HUES64 (cell line): Measurements from ENCODE around the gene PCDH15.

Experiments
- H3K27ac ChIP-seq: 2 replicates; pipeline ENCODE4 v1.7.0; 2013; ENCODE audit warnings: low read depth, low read length, inconsistent platforms
- H3K27me3 ChIP-seq: 2 replicates; pipeline ENCODE4 v1.6.1; 2013; ENCODE audit warnings: mild to moderate bottlenecking, low read length; ENCODE audit not compliant: insufficient read depth
- H3K36me3 ChIP-seq: 2 replicates; pipeline ENCODE4 v1.6.1; 2013; ENCODE audit warnings: mild to moderate bottlenecking, low read length; ENCODE audit not compliant: insufficient read depth
- H3K4me1 ChIP-seq: 2 replicates; pipeline ENCODE4 v1.6.1; 2013; ENCODE audit warnings: mild to moderate bottlenecking, low read length, moderate library complexity; ENCODE audit not compliant: insufficient read depth
- H3K4me3 ChIP-seq: 2 replicates; pipeline ENCODE4 v1.5.1; 2013; ENCODE audit warnings: mild to moderate bottlenecking, low read length, moderate library complexity
- H3K9ac ChIP-seq: 2 replicates; pipeline ENCODE4 v1.6.1; 2013; ENCODE audit warnings: mild to moderate bottlenecking, low read depth, low read length
- H3K9me3 ChIP-seq: 2 replicates; pipeline ENCODE4 v1.6.1; 2013; ENCODE audit warnings: low read depth, low read length; ENCODE audit not compliant: insufficient read depth
- WGBS: fragments of 150-250, 120-280 bp; methylation state at CpG from one replicate; pipeline ENCODE4 v1.1.7; 2013; ENCODE audit warnings: missing lambda C conversion rate; 5-methylcytosine and 5-hydroxymethylcytosine counted together

The PCDH15 gene

GRCh38 chr10:54708021-54708420 is 93.0 kb downstream of the PCDH15 start:
- Histone ChIP-seq H3K4me1 (no peaks in the 10 kb centered on the region), H3K27ac (no peak overlapping the region), H3K36me3 (no peaks in the 10 kb centered on the region), H3K4me3 (no peak overlapping the region), H3K27me3 (no peaks in the 10 kb centered on the region), H3K9me3 (no peaks in the 10 kb centered on the region), H3K9ac (no peak overlapping the region)
- WGBS, result 94% methylated on average over 2 of the region's 2 CpGs

DNA sequence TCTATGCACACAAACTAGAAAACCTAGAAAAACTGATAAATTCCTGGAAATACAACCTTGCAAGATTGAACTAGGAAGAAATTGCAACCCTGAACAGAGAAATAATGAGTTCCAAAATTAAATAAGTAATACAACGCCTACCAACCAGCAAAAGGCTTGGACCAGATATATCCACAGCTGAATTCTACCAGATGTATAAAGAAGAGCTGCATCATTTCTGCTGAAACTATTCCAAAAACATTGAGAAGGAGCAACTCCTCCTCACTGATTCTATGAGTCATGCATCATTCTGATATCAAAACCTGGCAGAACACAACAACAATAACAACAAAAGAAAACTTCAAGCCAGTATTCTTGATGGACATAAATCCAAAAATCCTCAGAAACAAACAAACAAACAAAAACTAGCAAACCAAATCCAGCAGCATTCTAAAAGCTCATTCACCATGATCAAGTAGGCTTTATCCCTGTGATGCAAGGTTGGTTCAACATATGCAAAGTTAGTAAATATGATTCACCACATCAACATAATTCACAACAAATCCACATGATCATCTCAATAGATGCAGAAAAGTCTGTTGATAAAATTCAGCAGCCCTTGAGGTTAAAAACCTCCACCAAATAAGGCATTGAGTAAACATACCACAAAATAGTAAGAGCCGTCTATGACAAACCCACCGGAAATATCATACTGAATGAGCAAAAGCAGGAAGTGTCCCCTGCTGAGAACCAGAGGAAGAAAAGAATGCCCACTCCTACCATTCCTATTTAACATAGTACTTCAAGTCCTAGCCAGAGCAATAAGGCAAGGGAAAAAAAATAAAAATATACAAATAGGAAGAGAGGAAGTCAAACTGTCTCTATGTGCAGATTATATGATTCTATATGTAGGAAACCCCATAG is 98.2 kb downstream of the PCDH15 start:
- H3K27ac ChIP-seq, result no peak overlapping the region
- no peaks in the 10 kb centered on the region for H3K9me3 ChIP-seq
- H3K4me1 ChIP-seq, result no peaks in the 10 kb centered on the region
- no peaks in the 10 kb centered on the region for H3K36me3 ChIP-seq
- H3K9ac ChIP-seq, result no peak overlapping the region
- no peak overlapping the region for H3K4me3 ChIP-seq
- 99% methylated on average over 3 of the region's 3 CpGs for WGBS
- no peaks in the 10 kb centered on the region for H3K27me3 ChIP-seq

DNA sequence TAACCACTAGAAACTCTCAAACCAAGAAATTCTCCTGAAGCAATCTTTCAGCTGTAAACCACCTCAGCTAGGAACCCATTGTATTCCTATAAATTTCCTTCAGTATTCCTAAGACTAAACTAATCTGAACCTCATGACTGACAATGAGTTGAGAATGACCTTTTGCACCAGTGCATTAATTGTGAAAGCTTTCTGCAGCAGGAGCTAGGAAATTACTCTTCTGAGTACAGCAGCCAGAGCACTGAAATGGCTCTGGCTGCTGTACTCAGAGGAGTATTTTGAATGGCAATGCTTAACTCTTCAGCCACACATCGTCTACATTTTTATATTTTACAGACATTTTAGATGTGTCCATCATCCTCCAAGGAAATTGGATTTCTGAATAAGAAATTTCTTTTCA is 109.7 kb downstream of the PCDH15 start:
- no peaks in the 10 kb centered on the region for H3K9me3 ChIP-seq
- no peak overlapping the region for H3K27ac ChIP-seq
- no peak overlapping the region for H3K4me3 ChIP-seq
- no peaks in the 10 kb centered on the region for H3K27me3 ChIP-seq
- 100% methylated on average over 1 of the region's 1 CpG for WGBS
- peaks cover 6% of the 10 kb centered on the region; the same call in 1 of the 2 replicates for H3K4me1 ChIP-seq
- H3K36me3 ChIP-seq, result no peaks in the 10 kb centered on the region
- H3K9ac ChIP-seq, result no peak overlapping the region

DNA sequence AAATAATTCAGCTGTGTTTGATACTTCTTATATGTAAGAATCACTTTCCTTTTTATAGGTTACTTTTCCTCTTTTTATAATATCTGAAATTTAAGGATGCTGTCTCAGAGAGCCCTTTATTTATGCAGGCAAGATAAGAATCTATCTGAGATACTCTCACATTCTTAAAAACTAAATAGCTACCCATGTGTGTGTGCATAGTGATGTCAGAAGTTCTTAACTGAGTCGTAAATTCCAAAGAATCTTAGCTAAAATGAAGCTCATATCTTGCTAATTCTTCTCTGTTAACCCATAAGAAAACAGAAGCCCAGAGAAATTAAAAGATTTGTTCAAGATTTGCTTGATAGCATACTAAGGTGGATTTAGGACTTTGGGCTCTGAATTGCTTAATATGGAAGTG is 118.5 kb downstream of the PCDH15 start:
- no peak overlapping the region for H3K9ac ChIP-seq
- no peaks in the 10 kb centered on the region for H3K36me3 ChIP-seq
- H3K4me3 ChIP-seq, result no peak overlapping the region
- no peaks in the 10 kb centered on the region for H3K9me3 ChIP-seq
- no peaks in the 10 kb centered on the region for H3K4me1 ChIP-seq
- WGBS, result no CpG with 5 or more reads among the region's 1 CpG
- H3K27ac ChIP-seq, result no peak overlapping the region
- no peaks in the 10 kb centered on the region for H3K27me3 ChIP-seq

- 95% methylated on average over 2 of the region's 2 CpGs for WGBS
- Histone ChIP-seq H3K4me1 (no peaks in the 10 kb centered on the region), H3K36me3 (no peaks in the 10 kb centered on the region), H3K27me3 (no peaks in the 10 kb centered on the region), H3K4me3 (no peak overlapping the region), H3K9me3 (no peaks in the 10 kb centered on the region), H3K9ac (no peak overlapping the region), H3K27ac (no peak overlapping the region)
These were observed 119.9 kb downstream of the PCDH15 start for GRCh38 chr10:54681136-54681535.

- Histone ChIP-seq H3K27me3 (no peaks in the 10 kb centered on the region), H3K9me3 (no peaks in the 10 kb centered on the region), H3K9ac (no peak overlapping the region), H3K27ac (no peak overlapping the region), H3K4me1 (no peaks in the 10 kb centered on the region), H3K36me3 (no peaks in the 10 kb centered on the region), H3K4me3 (no peak overlapping the region)
- WGBS, result 90% methylated on average over 1 of the region's 1 CpG
These were observed 133.9 kb downstream of the PCDH15 start for GRCh38 chr10:54667136-54667535.

DNA sequence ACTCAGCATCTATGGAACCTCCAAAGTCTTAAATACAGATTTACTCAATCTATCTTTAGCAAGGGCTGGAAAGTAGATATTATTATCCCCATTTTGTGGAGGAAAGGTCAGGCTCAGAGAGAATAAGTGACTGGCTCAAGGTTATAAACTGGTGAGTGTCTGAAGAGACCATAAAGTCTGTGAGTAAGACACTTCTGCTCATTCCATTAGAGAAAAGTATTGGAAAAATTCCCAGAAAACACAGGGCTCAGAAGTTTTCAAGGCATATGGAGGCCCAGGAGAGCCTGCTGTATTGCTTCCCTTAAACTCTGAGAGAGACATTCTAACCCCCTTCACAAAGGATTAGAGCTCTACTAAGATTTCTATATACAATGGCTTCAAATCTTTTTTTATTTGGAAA is 134.8 kb downstream of the PCDH15 start:
- Histone ChIP-seq H3K4me1 (no peaks in the 10 kb centered on the region), H3K4me3 (no peak overlapping the region), H3K27me3 (no peaks in the 10 kb centered on the region), H3K9ac (no peak overlapping the region), H3K9me3 (no peaks in the 10 kb centered on the region), H3K36me3 (no peaks in the 10 kb centered on the region), H3K27ac (no peak overlapping the region)

- no peaks in the 10 kb centered on the region for H3K36me3 ChIP-seq
- H3K4me3 ChIP-seq, result no peak overlapping the region
- H3K9ac ChIP-seq, result no peak overlapping the region
These were observed 135.9 kb downstream of the PCDH15 start for GRCh38 chr10:54665095-54665494.

DNA sequence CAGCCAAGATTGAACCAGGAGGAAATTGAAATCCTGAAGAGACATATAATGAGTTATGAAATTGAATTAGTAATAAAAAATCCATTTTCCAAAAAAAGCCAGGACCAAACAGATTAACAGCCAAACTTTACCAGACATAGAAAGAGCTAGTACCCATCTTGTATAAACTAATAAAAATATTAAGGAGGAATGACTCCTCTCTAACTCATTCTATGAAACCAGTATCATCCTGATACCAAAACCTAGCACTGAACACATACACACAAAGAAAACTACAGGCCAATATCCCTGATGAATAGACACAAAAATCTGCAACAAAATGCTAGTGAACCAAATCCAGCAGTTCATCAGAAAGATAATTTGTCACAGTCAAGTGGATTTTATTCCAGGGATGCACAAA is 140.6 kb downstream of the PCDH15 start:
- no peaks in the 10 kb centered on the region for H3K4me1 ChIP-seq

More at GRCh38 chr10:54665095-54665494, 135.9 kb downstream of the PCDH15 start:
- H3K9me3 ChIP-seq, result no peaks in the 10 kb centered on the region
- no peak overlapping the region for H3K27ac ChIP-seq
- no peaks in the 10 kb centered on the region for H3K27me3 ChIP-seq
- H3K4me1 ChIP-seq, result no peaks in the 10 kb centered on the region

GRCh38 chr10:54656643-54657042 is 144.4 kb downstream of the PCDH15 start:
- no peaks in the 10 kb centered on the region for H3K9me3 ChIP-seq
- H3K27me3 ChIP-seq, result no peaks in the 10 kb centered on the region
- no peak overlapping the region for H3K9ac ChIP-seq
- no peak overlapping the region for H3K4me3 ChIP-seq
- 94% methylated on average over 2 of the region's 2 CpGs for WGBS
- H3K4me1 ChIP-seq, result no peaks in the 10 kb centered on the region
- no peaks in the 10 kb centered on the region for H3K36me3 ChIP-seq
- no peak overlapping the region for H3K27ac ChIP-seq

More for the DNA sequence above, 140.6 kb downstream of the PCDH15 start:
- H3K4me3 ChIP-seq, result no peak overlapping the region
- no peak overlapping the region for H3K27ac ChIP-seq
- H3K27me3 ChIP-seq, result no peaks in the 10 kb centered on the region
- no peaks in the 10 kb centered on the region for H3K9me3 ChIP-seq
- no peak overlapping the region for H3K9ac ChIP-seq
- no peaks in the 10 kb centered on the region for H3K36me3 ChIP-seq

DNA sequence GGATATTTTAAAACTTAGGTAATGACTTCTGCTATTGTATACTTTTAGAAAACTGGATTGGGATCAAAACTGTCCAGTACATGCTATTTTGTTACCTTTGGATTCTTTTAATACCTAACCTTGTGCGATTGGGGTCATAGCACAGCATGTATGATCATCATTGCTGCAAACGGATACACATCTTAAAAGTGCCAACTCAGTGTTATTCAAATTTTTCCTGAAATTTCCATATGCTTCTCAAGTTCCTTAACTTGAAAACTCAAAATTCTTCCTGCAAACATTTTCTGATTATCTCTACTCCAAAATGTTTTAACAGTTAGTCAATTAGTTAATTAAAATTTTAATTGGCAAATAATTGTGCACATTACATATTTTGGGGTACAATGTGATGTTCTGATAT is 147.5 kb downstream of the PCDH15 start:
- Histone ChIP-seq H3K27ac (no peak overlapping the region), H3K27me3 (no peaks in the 10 kb centered on the region), H3K36me3 (no peaks in the 10 kb centered on the region), H3K9me3 (no peaks in the 10 kb centered on the region), H3K4me1 (no peaks in the 10 kb centered on the region), H3K9ac (no peak overlapping the region), H3K4me3 (no peak overlapping the region)
- 92% methylated on average over 2 of the region's 2 CpGs for WGBS

DNA sequence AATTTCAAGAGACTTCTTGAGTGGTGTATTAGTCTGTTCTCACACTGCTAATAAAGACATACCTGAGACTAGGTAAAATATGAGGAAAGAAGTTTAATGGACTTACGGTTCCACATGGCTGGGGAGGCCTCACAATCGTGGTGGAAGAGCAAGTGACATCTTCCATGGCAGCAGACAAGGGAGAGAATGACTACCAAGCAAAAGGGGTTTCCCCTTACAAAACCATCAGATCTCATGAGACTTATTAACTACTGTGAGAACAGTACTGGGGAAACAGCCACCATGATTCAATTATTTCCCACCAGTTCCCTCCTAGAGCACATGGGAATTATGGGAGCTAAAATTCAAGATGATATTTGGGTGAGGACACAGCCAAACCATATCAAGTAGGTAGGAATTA is 150.5 kb downstream of the PCDH15 start:
- H3K27ac ChIP-seq, result no peak overlapping the region

More for the DNA sequence above, 150.5 kb downstream of the PCDH15 start:
- no peaks in the 10 kb centered on the region for H3K9me3 ChIP-seq
- 98% methylated on average over 2 of the region's 2 CpGs for WGBS
- no peak overlapping the region for H3K9ac ChIP-seq
- H3K4me1 ChIP-seq, result no peaks in the 10 kb centered on the region
- H3K27me3 ChIP-seq, result no peaks in the 10 kb centered on the region
- H3K4me3 ChIP-seq, result no peak overlapping the region
- H3K36me3 ChIP-seq, result no peaks in the 10 kb centered on the region
